Gastroesophageal sphincter (tissue), 4 donors: ENCODE data around the gene RASSF1. TPM values are rescaled to one million over a fixed set of nuclear protein-coding genes. Genes with fewer than 3 reads are reported as not detected.

Experiments used
- ATAC-seq: fragments of 150-250 bp; one replicate; pipeline ENCODE4 v1.9.1; 2016; ENCODE audit warnings: mild to moderate bottlenecking, moderate library complexity
- H3K27ac ChIP-seq, 4 donors: fragments of 200-600 bp; sonication (generic) in 3 of 4; 1 replicate in 3 of 4; 2 replicates in 1 of 4; pipeline ENCODE4 v1.5.1; 2016 to 2019
- H3K27me3 ChIP-seq: fragments of 200-600 bp; sonication (generic); one replicate; pipeline ENCODE4 v1.5.1; 2019
- H3K36me3 ChIP-seq, 2 donors: fragments of 200-600 bp; sonication (generic); one replicate each; pipeline ENCODE4 v1.5.1; 2019; ENCODE audit warnings: control low read depth in 1 of 2
- H3K4me1 ChIP-seq, 3 donors: fragments of 200-600 bp; sonication (generic); 1 replicate in 2 of 3; 2 replicates in 1 of 3; pipeline ENCODE4 v1.5.1; 2016 to 2019; ENCODE audit warnings: control low read depth in 2 of 3
- H3K4me3 ChIP-seq, 2 donors: fragments of 200-600 bp; sonication (generic); one replicate each; pipeline ENCODE4 v1.5.1; 2019; ENCODE audit warnings: mild to moderate bottlenecking in 1 of 2, moderate library complexity in 1 of 2
- H3K9me3 ChIP-seq, 3 donors: fragments of 200-600 bp; sonication (generic); one replicate each; pipeline ENCODE4 v1.5.1; 2017 to 2019; ENCODE audit warnings: control low read depth in 2 of 3
- CTCF ChIP-seq, 4 experiments: fragments of 200-600 bp in 2 of 4; fragments of 450-650 bp in 2 of 4; sonication (generic) in 1 of 4; IDR thresholded peaks; one replicate each; pipeline ENCODE4 v1.5.1; 2017 to 2019; ENCODE audit warnings: antibody characterized with exemption in 4 of 4, mild to moderate bottlenecking in 2 of 4, moderate library complexity in 2 of 4
- EP300 ChIP-seq: sonication (generic); formaldehyde crosslinking; IDR thresholded peaks from one replicate; pipeline ENCODE4 v1.6.1; 2017; ENCODE audit warnings: antibody characterized with exemption, mild to moderate bottlenecking
- POLR2A ChIP-seq, 2 donors: fragments of 450-650 bp; IDR thresholded peaks; one replicate each; pipeline ENCODE4 v1.6.1; 2017; ENCODE audit warnings: antibody characterized with exemption in 2 of 2, mild to moderate bottlenecking in 2 of 2, moderate library complexity in 1 of 2
- POLR2AphosphoS5 ChIP-seq: sonication (generic); formaldehyde crosslinking; IDR thresholded peaks from one replicate; pipeline ENCODE4 v1.6.1; 2017; ENCODE audit warnings: antibody characterized with exemption
- WGBS, 2 donors: methylation state at CpG; one replicate each; pipeline ENCODE4 v1.1.5; 2018; ENCODE audit warnings: low coverage in 1 of 2; 5-methylcytosine and 5-hydroxymethylcytosine counted together
- total RNA-seq, 4 donors: library from RNA; depleted of rRNA; stranded (reverse); fragments of >200 nt; gene quantifications; one replicate each; pipeline ENCODE4 v1.1.0, GENCODE V29; 2016

The RASSF1 gene
- total RNA-seq, 4 donors from 2014 or later, result 24.5 to 40.3 (median 26.9) TPM

- Histone ChIP-seq H3K4me1 (peaks cover 0 to 37% (median 19%) of the 10 kb centered on the region in 3 donors), H3K27ac (no peak overlapping the region), H3K9me3 (no peaks in the 10 kb centered on the region), H3K4me3 (no peak overlapping the region), H3K27me3 (no peaks in the 10 kb centered on the region), H3K36me3 (peaks cover 0 to 3% of the 10 kb centered on the region in 2 donors)
- no peak for ATAC-seq
- no peak for TF ChIP-seq POLR2A (IDR thresholded peaks at IDR 0.05)
- TF ChIP-seq CTCF (IDR thresholded peaks at IDR 0.05), result no peak
- no peak for TF ChIP-seq EP300
- no peak for TF ChIP-seq POLR2AphosphoS5
Measured at GRCh38 chr3:50304601-50305000, 36.0 kb downstream of the RASSF1 start.

GRCh38 chr3:50303013-50303815 lies 37.4 kb downstream of the RASSF1 start, which contains the start of gene HYAL1:
HYAL1 (minus strand) TSS chr3:50303574; CDS start chr3:50302956, 618 bp downstream.
- Histone ChIP-seq H3K4me3 (peak within 1 kb of the TSS in 1 of 2 donors; percentile 36), H3K9me3 (no peaks in the 10 kb centered on the region), H3K36me3 (no peaks in the 10 kb centered on the region), H3K4me1 (peaks cover 0 to 45% (median 24%) of the 10 kb centered on the region in 3 donors), H3K27ac (peak within 1 kb of the TSS in 3 of 4 donors; percentile 69 to 92 (median 82)), H3K27me3 (no peaks in the 10 kb centered on the region)
- WGBS, 2 donors, result 33% methylated on average over 2 of the region's 14 CpGs; no CpG with 5 or more reads in 1 of the 2 donors
- TF ChIP-seq CTCF (IDR thresholded peaks at IDR 0.05) (peak in 1 of 4 experiments; percentile 30), POLR2A (IDR thresholded peaks at IDR 0.05) (no peak)
- peak; percentile 20 for ATAC-seq

GRCh38 chr3:50302095-50303012 lies 38.3 kb downstream of the RASSF1 start:
- 91% methylated on average over 6 of the region's 32 CpGs; no CpG with 5 or more reads in 1 of the 2 donors for WGBS, 2 donors
- Histone ChIP-seq H3K27ac (peak overlapping the region in 3 of 4 donors; percentile 69 to 92 (median 82)), H3K4me1 (peaks cover 0 to 54% (median 26%) of the 10 kb centered on the region in 3 donors)

GRCh38 chr3:50300681-50301254 lies 39.9 kb downstream of the RASSF1 start:
- Histone ChIP-seq H3K27me3 (no peaks in the 10 kb centered on the region), H3K4me1 (peaks cover 0 to 56% (median 26%) of the 10 kb centered on the region in 3 donors), H3K27ac (peak overlapping the region; percentile 64 to 92 (median 90)), H3K36me3 (peaks cover 0 to 12% of the 10 kb centered on the region in 2 donors), H3K4me3 (peak overlapping the region in 1 of 2 donors; percentile 68), H3K9me3 (no peaks in the 10 kb centered on the region)
- no peak for TF ChIP-seq EP300
- no peak for TF ChIP-seq POLR2AphosphoS5
- TF ChIP-seq CTCF (IDR thresholded peaks at IDR 0.05), result no peak
- no peak for TF ChIP-seq POLR2A (IDR thresholded peaks at IDR 0.05)
- ATAC-seq, result no peak
- no CpG with 5 or more reads among the region's 6 CpGs for WGBS, 2 donors

More at GRCh38 chr3:50302095-50303012, 38.3 kb downstream of the RASSF1 start:
- H3K27me3 ChIP-seq, result no peaks in the 10 kb centered on the region
- no peak for TF ChIP-seq EP300
- TF ChIP-seq POLR2AphosphoS5, result no peak
- no peak for TF ChIP-seq CTCF (IDR thresholded peaks at IDR 0.05)
- no peak for TF ChIP-seq POLR2A (IDR thresholded peaks at IDR 0.05)
- ATAC-seq, result no peak
- H3K9me3 ChIP-seq, result no peaks in the 10 kb centered on the region
- H3K4me3 ChIP-seq, result peak overlapping the region in 1 of 2 donors; percentile 36
- H3K36me3 ChIP-seq, result peaks cover 0 to 2% of the 10 kb centered on the region in 2 donors
